Glutamatergic neuron (in vitro differentiated cells): Measurements from ENCODE around the gene RGS6. TPM values are rescaled to one million over a fixed set of nuclear protein-coding genes. Genes with fewer than 3 reads are reported as not detected.

Experiments used
- DNase-seq: peaks from one replicate; pipeline ENCODE4 v3.0.0; 2022
- H3K27ac Mint-ChIP-seq: one replicate; pipeline ENCODE4 v1.8.0; 2020; ENCODE audit warnings: mild to moderate bottlenecking, mixed read lengths, inconsistent platforms; ENCODE audit not compliant: unreplicated experiment
- H3K27me3 Mint-ChIP-seq: one replicate; pipeline ENCODE4 v1.8.0; 2020; ENCODE audit warnings: mild to moderate bottlenecking, moderate library complexity, mixed read lengths, inconsistent platforms; ENCODE audit not compliant: unreplicated experiment
- H3K36me3 Mint-ChIP-seq: one replicate; pipeline ENCODE4 v1.8.0; 2020; ENCODE audit warnings: mild to moderate bottlenecking, mixed read lengths, inconsistent platforms; ENCODE audit not compliant: unreplicated experiment
- H3K4me1 Mint-ChIP-seq: one replicate; pipeline ENCODE4 v1.8.0; 2020; ENCODE audit warnings: mild to moderate bottlenecking, low read depth, mixed read lengths, inconsistent platforms; ENCODE audit not compliant: unreplicated experiment
- H3K4me3 Mint-ChIP-seq: one replicate; pipeline ENCODE4 v1.8.0; 2020; ENCODE audit warnings: mild to moderate bottlenecking, mixed read lengths, inconsistent platforms; ENCODE audit not compliant: unreplicated experiment
- H3K9me3 Mint-ChIP-seq: one replicate; pipeline ENCODE4 v1.8.0; 2020; ENCODE audit warnings: mild to moderate bottlenecking, moderate library complexity, mixed read lengths, inconsistent platforms; ENCODE audit not compliant: unreplicated experiment
- CTCF ChIP-seq: fragments of 200-600 bp; sonication (generic); IDR thresholded peaks from one replicate; pipeline ENCODE4 v1.5.0; 2021; ENCODE audit not compliant: partially characterized antibody, unreplicated experiment
- total RNA-seq: library from RNA; stranded (reverse); fragmentation: NEBNext Ultra II Directional; extraction: Animal tissue kit (Norgen Biotek cat#: 25700); gene quantifications from one replicate; pipeline ENCODE4 v1.2.1, GENCODE V29; 2021; ENCODE audit not compliant: unreplicated experiment

RGS6 gene
- total RNA-seq, 1 donor from 2014 or later = 1.2 TPM

- Mint-ChIP-seq H3K9me3 (no peaks in the 10 kb centered on the region), H3K4me1 (no peaks in the 10 kb centered on the region), H3K27me3 (no peaks in the 10 kb centered on the region), H3K4me3 (no peak overlapping the region), H3K36me3 (no peaks in the 10 kb centered on the region), H3K27ac (no peak overlapping the region)
- DNase-seq = no peak
- TF ChIP-seq CTCF = no peak
Observed at GRCh38 chr14:71911669-71912068, 20.6 kb upstream of the RGS6 start.

GRCh38 chr14:71913342-71913741 lies 18.9 kb upstream of the RGS6 start:
- Mint-ChIP-seq H3K36me3 (no peaks in the 10 kb centered on the region), H3K27me3 (no peaks in the 10 kb centered on the region), H3K4me1 (no peaks in the 10 kb centered on the region), H3K4me3 (no peak overlapping the region), H3K27ac (no peak overlapping the region), H3K9me3 (no peaks in the 10 kb centered on the region)
- DNase-seq = no peak
- no peak for TF ChIP-seq CTCF

GRCh38 chr14:71918955-71919354 lies 13.3 kb upstream of the RGS6 start:
- Mint-ChIP-seq H3K27me3 (no peaks in the 10 kb centered on the region), H3K9me3 (no peaks in the 10 kb centered on the region), H3K4me1 (no peaks in the 10 kb centered on the region), H3K4me3 (no peak overlapping the region), H3K27ac (no peak overlapping the region), H3K36me3 (no peaks in the 10 kb centered on the region)
- DNase-seq = no peak
- TF ChIP-seq CTCF = no peak

- Mint-ChIP-seq H3K4me1 (no peaks in the 10 kb centered on the region), H3K4me3 (no peak overlapping the region), H3K36me3 (no peaks in the 10 kb centered on the region), H3K9me3 (no peaks in the 10 kb centered on the region), H3K27me3 (no peaks in the 10 kb centered on the region), H3K27ac (no peak overlapping the region)
- no peak for TF ChIP-seq CTCF
- no peak for DNase-seq
Observed at GRCh38 chr14:71923513-71923912, 8.7 kb upstream of the RGS6 start.

- H3K27ac Mint-ChIP-seq = no peak overlapping the region
- no peaks in the 10 kb centered on the region for H3K36me3 Mint-ChIP-seq
- H3K9me3 Mint-ChIP-seq = peaks cover 4% of the 10 kb centered on the region
- peaks cover 5% of the 10 kb centered on the region for H3K4me1 Mint-ChIP-seq
- peak; percentile 25 for DNase-seq
- H3K4me3 Mint-ChIP-seq = peak overlapping the region; percentile 8
- peaks cover 6% of the 10 kb centered on the region for H3K27me3 Mint-ChIP-seq
- no peak for TF ChIP-seq CTCF
Observed at GRCh38 chr14:71931492-71932228, 569 bp upstream of the RGS6 start.
